SK-N-SH (cell line): Measurements from ENCODE around the gene IPO11.

Source experiments
- CTCF ChIP-seq: fragments of 200-600 bp; sonication (generic); IDR thresholded peaks from 2 replicates; pipeline ENCODE4 v1.6.1; 2017; ENCODE audit warnings: antibody characterized with exemption, mild to moderate bottlenecking, moderate library complexity
- MAX ChIP-seq: IDR thresholded peaks from 2 replicates; pipeline ENCODE4 v1.4.0; 2012; ENCODE audit warnings: low read depth
- MXI1 ChIP-seq: IDR thresholded peaks from 2 replicates; pipeline ENCODE4 v1.6.1; 2012; ENCODE audit warnings: mild to moderate bottlenecking, low read depth, low read length, improper control_type of control experiment
- POLR2AphosphoS5 ChIP-seq: IDR thresholded peaks from 2 replicates; pipeline ENCODE4 v1.6.1; 2012; ENCODE audit warnings: low read depth, low read length
- RAD21 ChIP-seq: IDR thresholded peaks from 2 replicates; pipeline ENCODE4 v1.6.1; 2012; ENCODE audit warnings: mild to moderate bottlenecking, low read length
- RCOR1 ChIP-seq: fragments of 150-350 bp; IDR thresholded peaks from 2 replicates; pipeline ENCODE4 v1.6.1; 2017; ENCODE audit warnings: antibody characterized with exemption, low read length
- TAF1 ChIP-seq: IDR thresholded peaks from 2 replicates; pipeline ENCODE4 v1.6.1; 2012; ENCODE audit warnings: low read depth, mild to moderate bottlenecking, low read length, moderate library complexity, borderline replicate concordance
- TF ChIP-seq, protein P1 (sequence below): fragments of 150-350 bp; IDR thresholded peaks from 2 replicates; pipeline ENCODE4 v1.6.1; 2017; ENCODE audit warnings: antibody characterized with exemption, low read length, low read depth, borderline replicate concordance
- TF ChIP-seq, protein P2 (sequence below): fragments of 150-350 bp; IDR thresholded peaks from 2 replicates; pipeline ENCODE4 v1.6.1; 2016; ENCODE audit warnings: mild to moderate bottlenecking, low read depth, low read length

DNA sequence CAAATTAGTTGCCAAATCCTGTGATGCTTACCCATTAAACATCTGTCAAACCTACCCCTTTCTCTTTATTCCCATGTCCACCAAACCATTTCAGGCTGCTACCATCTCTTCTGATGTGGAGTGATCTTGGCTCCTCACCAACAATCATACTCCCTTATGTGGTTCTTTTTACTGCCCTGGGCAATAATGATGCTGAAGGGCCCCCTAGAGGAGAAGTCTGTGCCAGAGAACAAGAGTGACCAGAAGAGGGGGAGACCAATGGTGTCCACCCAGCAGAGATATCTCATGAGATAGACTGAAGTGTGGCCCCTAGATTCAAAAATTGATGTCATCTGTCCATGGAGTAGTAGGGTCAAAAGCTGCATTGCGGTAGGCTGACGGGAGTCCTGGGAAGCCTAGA, 176.9 kb downstream of the IPO11 start:
- TF ChIP-seq POLR2AphosphoS5 (no peak), CTCF (no peak), TAF1 (no peak), MAX (no peak), RAD21 (no peak), RCOR1 (no peak), MXI1 (no peak)
- TF ChIP-seq, protein P1, sequence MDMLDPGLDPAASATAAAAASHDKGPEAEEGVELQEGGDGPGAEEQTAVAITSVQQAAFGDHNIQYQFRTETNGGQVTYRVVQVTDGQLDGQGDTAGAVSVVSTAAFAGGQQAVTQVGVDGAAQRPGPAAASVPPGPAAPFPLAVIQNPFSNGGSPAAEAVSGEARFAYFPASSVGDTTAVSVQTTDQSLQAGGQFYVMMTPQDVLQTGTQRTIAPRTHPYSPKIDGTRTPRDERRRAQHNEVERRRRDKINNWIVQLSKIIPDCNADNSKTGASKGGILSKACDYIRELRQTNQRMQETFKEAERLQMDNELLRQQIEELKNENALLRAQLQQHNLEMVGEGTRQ, result no peak
- TF ChIP-seq, protein P2, sequence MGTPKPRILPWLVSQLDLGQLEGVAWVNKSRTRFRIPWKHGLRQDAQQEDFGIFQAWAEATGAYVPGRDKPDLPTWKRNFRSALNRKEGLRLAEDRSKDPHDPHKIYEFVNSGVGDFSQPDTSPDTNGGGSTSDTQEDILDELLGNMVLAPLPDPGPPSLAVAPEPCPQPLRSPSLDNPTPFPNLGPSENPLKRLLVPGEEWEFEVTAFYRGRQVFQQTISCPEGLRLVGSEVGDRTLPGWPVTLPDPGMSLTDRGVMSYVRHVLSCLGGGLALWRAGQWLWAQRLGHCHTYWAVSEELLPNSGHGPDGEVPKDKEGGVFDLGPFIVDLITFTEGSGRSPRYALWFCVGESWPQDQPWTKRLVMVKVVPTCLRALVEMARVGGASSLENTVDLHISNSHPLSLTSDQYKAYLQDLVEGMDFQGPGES, result no peak
